Spleen (tissue), 7 donors: ENCODE measurements around the gene NR3C2.

Source experiments
- POLR2A ChIP-seq, 3 donors: fragments of 450-650 bp; IDR thresholded peaks; one replicate each; pipeline ENCODE4 v1.5.1; 2017; ENCODE audit warnings: antibody characterized with exemption in 3 of 3, mild to moderate bottlenecking in 1 of 3
- POLR2AphosphoS5 ChIP-seq, 3 donors: sonication (generic); formaldehyde crosslinking; IDR thresholded peaks; one replicate each; pipeline ENCODE4 v1.5.1; 2017; ENCODE audit warnings: antibody characterized with exemption in 3 of 3
- TF ChIP-seq, protein P1 (sequence below), 11 experiments: fragments of 200-600 bp in 7 of 11; fragments of 450-650 bp in 4 of 11; sonication (generic) in 4 of 11; IDR thresholded peaks in 8 of 11; conservative IDR thresholded peaks in 3 of 11; 1 replicate in 7 of 11; 2 replicates in 4 of 11; pipeline versions ENCODE4 v1.4.0 to v1.8.0; 2016 to 2021; ENCODE audit warnings: antibody characterized with exemption in 11 of 11, inconsistent platforms in 4 of 11, mild to moderate bottlenecking in 1 of 11
- donor health status: DM: no; HTN: no; CAD: no; lungs with moderate emphysema.
- donor health status: DM: no; HTN: no; CAD: no.
- donor health status: DM: no; HTN: no; CAD: no.

DNA sequence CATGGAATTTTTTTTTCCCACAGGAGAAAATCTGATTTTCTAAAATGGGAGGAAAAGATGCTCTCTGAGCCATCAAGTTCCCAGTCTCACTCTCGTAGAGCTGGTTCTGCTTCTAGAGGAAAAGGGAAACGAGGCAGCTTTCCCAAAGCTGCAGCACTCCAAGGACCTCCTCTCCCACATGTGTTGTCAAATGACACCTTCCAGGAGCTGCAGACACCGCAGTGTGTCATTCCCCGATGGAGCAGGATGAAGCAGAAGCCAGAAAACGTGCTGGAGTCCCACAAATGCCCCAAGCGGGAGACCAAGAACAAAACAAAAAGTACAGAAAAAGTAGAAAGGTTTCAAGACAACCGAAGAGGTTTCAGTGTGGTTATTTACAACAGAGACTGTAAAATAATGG, 362.3 kb downstream of the NR3C2 start:
- TF ChIP-seq, protein P1, sequence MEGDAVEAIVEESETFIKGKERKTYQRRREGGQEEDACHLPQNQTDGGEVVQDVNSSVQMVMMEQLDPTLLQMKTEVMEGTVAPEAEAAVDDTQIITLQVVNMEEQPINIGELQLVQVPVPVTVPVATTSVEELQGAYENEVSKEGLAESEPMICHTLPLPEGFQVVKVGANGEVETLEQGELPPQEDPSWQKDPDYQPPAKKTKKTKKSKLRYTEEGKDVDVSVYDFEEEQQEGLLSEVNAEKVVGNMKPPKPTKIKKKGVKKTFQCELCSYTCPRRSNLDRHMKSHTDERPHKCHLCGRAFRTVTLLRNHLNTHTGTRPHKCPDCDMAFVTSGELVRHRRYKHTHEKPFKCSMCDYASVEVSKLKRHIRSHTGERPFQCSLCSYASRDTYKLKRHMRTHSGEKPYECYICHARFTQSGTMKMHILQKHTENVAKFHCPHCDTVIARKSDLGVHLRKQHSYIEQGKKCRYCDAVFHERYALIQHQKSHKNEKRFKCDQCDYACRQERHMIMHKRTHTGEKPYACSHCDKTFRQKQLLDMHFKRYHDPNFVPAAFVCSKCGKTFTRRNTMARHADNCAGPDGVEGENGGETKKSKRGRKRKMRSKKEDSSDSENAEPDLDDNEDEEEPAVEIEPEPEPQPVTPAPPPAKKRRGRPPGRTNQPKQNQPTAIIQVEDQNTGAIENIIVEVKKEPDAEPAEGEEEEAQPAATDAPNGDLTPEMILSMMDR (IDR thresholded peaks at IDR 0.05 in 8 of 11, conservative IDR thresholded peaks at IDR 0.05 in 3 of 11): no peak
- TF ChIP-seq POLR2AphosphoS5 (IDR thresholded peaks at IDR 0.05): no peak
- no peak for TF ChIP-seq POLR2A (IDR thresholded peaks at IDR 0.05)
